ENCODE results near the gene PODN. TPM values are rescaled to one million over a fixed set of nuclear protein-coding genes. Genes with fewer than 3 reads are reported as not detected.

PODN gene
- total RNA-seq, 2 donors from 2014 or later: 35.8 to 123 TPM

DNA sequence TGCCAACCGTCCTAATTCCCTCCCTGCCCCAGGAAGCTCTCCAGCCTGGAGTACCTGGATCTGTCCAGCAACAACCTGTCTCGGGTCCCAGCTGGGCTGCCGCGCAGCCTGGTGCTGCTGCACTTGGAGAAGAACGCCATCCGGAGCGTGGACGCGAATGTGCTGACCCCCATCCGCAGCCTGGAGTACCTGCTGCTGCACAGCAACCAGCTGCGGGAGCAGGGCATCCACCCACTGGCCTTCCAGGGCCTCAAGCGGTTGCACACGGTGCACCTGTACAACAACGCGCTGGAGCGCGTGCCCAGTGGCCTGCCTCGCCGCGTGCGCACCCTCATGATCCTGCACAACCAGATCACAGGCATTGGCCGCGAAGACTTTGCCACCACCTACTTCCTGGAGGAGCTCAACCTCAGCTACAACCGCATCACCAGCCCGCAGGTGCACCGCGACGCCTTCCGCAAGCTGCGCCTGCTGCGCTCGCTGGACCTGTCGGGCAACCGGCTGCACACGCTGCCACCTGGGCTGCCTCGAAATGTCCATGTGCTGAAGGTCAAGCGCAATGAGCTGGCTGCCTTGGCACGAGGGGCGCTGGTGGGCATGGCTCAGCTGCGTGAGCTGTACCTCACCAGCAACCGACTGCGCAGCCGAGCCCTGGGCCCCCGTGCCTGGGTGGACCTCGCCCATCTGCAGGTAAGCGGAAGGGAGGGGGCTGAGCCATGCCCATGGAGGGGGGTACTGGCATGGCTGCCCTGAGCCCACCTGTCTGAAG, 16.5 kb downstream of the PODN start:
- ATAC-seq (no peak), DNase-seq (no peak)
- Histone ChIP-seq H3K36me3 (replicated peaks in 1 of 2; ENCODE audit: insufficient read depth in 1 of 2, low read depth in 2 of 2) (no peaks in the 10 kb centered on the region), H3K4me3 (no peak overlapping the region), H3K27me3 (no peaks in the 10 kb centered on the region), H3K27ac (no peak overlapping the region), H3K4me1 (no peaks in the 10 kb centered on the region), H3K9me3 (no peaks in the 10 kb centered on the region)
- intact Hi-C loops (cut with DNase I): no loop called here
- no peak for TF ChIP-seq POLR2A (IDR thresholded peaks at IDR 0.05)
- TF ChIP-seq, protein P1, sequence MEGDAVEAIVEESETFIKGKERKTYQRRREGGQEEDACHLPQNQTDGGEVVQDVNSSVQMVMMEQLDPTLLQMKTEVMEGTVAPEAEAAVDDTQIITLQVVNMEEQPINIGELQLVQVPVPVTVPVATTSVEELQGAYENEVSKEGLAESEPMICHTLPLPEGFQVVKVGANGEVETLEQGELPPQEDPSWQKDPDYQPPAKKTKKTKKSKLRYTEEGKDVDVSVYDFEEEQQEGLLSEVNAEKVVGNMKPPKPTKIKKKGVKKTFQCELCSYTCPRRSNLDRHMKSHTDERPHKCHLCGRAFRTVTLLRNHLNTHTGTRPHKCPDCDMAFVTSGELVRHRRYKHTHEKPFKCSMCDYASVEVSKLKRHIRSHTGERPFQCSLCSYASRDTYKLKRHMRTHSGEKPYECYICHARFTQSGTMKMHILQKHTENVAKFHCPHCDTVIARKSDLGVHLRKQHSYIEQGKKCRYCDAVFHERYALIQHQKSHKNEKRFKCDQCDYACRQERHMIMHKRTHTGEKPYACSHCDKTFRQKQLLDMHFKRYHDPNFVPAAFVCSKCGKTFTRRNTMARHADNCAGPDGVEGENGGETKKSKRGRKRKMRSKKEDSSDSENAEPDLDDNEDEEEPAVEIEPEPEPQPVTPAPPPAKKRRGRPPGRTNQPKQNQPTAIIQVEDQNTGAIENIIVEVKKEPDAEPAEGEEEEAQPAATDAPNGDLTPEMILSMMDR (IDR thresholded peaks at IDR 0.05): no peak
- 92% methylated on average over 35 to 46 of the region's 46 CpGs for WGBS, 2 donors

DNA sequence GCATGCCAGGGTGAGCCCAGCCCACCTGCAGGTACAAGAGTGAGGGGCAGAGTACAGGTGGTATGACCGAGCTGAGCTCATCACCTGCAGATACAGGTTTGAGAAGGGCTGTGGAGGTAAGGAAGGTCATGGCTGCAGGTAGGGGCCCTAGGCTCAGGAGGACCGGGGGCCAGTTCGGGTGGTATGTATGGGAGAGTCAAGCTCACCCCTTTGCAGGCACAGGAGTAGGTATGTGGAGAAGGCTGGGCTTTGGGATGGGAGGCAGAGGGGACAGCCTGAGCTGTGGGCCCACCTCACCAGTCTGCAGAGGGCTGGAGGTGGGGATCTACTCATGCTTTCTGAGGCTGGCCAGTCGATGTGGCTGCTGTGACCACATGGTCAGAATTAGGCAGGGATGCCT, 17.2 kb downstream of the PODN start:
- Histone ChIP-seq H3K4me3 (no peak overlapping the region), H3K36me3 (replicated peaks in 1 of 2; ENCODE audit: insufficient read depth in 1 of 2, low read depth in 2 of 2) (no peaks in the 10 kb centered on the region), H3K27ac (no peak overlapping the region), H3K27me3 (no peaks in the 10 kb centered on the region), H3K9me3 (no peaks in the 10 kb centered on the region), H3K4me1 (no peaks in the 10 kb centered on the region)
- DNase-seq: no peak
- no peak for ATAC-seq
- 85 to 87% methylated on average over 3 to 4 of the region's 4 CpGs for WGBS, 2 donors
- TF ChIP-seq, protein P1 (IDR thresholded peaks at IDR 0.05): no peak
- TF ChIP-seq POLR2A (IDR thresholded peaks at IDR 0.05): no peak
- intact Hi-C loops (cut with DNase I): no loop called here

DNA sequence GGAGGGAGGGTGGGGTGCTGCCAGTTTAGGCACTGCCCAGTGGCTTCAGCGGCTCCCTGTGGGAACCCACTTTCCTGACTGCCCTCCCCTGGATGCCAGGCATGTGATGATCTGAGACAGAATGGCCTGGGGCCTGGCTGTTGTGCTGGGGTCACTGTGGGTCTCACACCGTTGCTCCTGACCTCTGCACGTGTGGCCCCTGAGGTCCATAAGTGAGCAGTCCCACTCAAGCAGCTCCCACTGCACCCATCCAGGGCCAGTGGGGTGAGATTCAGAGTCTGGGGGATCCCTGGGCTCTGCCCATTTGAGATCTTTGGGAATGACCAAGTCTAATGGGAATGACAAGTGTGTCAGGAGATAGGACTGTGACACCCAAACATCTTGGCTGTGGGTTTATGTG, 18.0 kb downstream of the PODN start:
- Histone ChIP-seq H3K4me3 (no peak overlapping the region), H3K36me3 (replicated peaks in 1 of 2; ENCODE audit: insufficient read depth in 1 of 2, low read depth in 2 of 2) (no peaks in the 10 kb centered on the region), H3K4me1 (no peaks in the 10 kb centered on the region), H3K9me3 (no peaks in the 10 kb centered on the region), H3K27me3 (no peaks in the 10 kb centered on the region), H3K27ac (no peak overlapping the region)
- TF ChIP-seq POLR2A (IDR thresholded peaks at IDR 0.05): no peak
- ATAC-seq (no peak), DNase-seq (no peak)
- intact Hi-C loops (cut with DNase I): no loop called here
- 31 to 85% methylated on average over 3 of the region's 3 CpGs for WGBS, 2 donors

GRCh38 chr1:53080769-53081168, 18.8 kb downstream of the PODN start:
- no peak for TF ChIP-seq POLR2A (IDR thresholded peaks at IDR 0.05)
- TF ChIP-seq, protein P1 (IDR thresholded peaks at IDR 0.05): no peak
- no peaks in the 10 kb centered on the region for H3K27me3 ChIP-seq
- WGBS, 2 donors: 77 to 79% methylated on average over 12 to 15 of the region's 15 CpGs
- ATAC-seq: no peak
- intact Hi-C loops (cut with DNase I): no loop called here
- no peak overlapping the region for H3K27ac ChIP-seq
- DNase-seq: no peak
- H3K4me3 ChIP-seq: no peak overlapping the region
- no peaks in the 10 kb centered on the region for H3K9me3 ChIP-seq
- H3K36me3 ChIP-seq (replicated peaks in 1 of 2; ENCODE audit: insufficient read depth in 1 of 2, low read depth in 2 of 2): no peaks in the 10 kb centered on the region
- no peaks in the 10 kb centered on the region for H3K4me1 ChIP-seq

GRCh38 chr1:53081384-53082066, 19.5 kb downstream of the PODN start:
- no peaks in the 10 kb centered on the region for H3K27me3 ChIP-seq
- H3K4me3 ChIP-seq: no peak overlapping the region
- no peaks in the 10 kb centered on the region for H3K9me3 ChIP-seq
- TF ChIP-seq, protein P1 (IDR thresholded peaks at IDR 0.05): no peak
- no peak for TF ChIP-seq POLR2A (IDR thresholded peaks at IDR 0.05)
- H3K4me1 ChIP-seq: no peaks in the 10 kb centered on the region
- ATAC-seq (no peak), DNase-seq (no peak)
- intact Hi-C loops (cut with DNase I): no loop called here
- H3K27ac ChIP-seq: no peak overlapping the region
- 79 to 81% methylated on average over 12 to 14 of the region's 14 CpGs for WGBS, 2 donors
- no peaks in the 10 kb centered on the region for H3K36me3 ChIP-seq (replicated peaks in 1 of 2; ENCODE audit: insufficient read depth in 1 of 2, low read depth in 2 of 2)

Data from body of pancreas (tissue), 4 donors.